Activated T-cell treated with anti-CD3 and anti-CD28 coated beads for 24 hours (primary cell): ENCODE results near the gene TGOLN2.

Source experiments
- DNase-seq: peaks from one replicate; pipeline ENCODE4 v3.0.0-alpha.2; 2020; ENCODE audit warnings: low read depth

Gene TGOLN2

DNA sequence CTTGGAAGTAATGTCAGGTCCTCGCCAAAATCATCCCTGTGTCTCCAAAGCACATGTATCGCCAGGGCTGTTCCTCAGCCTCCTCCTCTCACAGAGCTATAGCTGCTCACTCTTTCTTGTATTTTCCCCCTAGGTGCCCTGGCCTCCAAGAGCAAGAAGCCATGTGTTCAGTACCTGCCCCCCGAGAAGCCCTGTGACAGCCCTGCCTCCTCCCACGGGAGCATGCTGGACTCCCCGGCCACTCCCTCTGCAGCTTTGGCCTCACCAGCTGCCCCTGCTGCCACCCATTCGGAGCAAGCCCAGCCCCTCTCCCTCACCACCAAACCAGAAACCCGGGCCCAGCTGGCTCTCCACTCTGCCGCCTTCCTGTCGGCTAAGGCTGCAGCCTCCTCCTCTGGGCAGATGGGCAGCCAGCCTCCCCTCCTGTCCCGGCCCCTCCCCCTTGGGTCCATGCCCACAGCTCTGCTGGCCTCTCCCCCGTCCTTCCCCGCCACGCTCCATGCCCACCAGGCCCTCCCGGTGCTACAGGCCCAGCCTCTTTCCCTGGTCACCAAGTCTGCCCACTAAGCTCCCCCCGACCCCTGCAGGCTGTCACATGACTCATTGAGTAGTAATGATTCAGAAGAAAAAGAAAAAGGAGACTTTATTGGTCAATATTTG lies 18.8 kb downstream of the TGOLN2 start:
- no peak for DNase-seq

DNA sequence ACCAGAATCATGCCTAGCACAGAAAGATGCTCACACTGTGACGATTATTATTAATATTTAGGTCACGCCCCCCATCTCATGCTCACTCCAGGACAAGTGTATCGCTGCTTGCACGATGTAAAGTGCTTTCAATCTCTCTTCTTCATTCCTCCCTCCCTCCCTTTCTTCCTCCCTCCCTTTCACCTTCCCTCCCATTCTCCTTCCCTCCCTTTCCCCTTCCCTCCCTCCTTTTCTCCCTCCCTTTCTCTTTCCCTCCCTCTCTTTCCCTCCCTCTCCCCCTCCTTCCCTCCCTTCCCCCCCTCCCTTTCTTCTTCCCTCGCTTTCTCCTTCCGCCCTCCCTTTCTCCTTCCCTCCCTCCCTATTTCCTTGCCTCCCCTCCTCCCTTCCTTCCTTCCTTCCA lies 19.6 kb downstream of the TGOLN2 start:
- DNase-seq, result no peak

DNA sequence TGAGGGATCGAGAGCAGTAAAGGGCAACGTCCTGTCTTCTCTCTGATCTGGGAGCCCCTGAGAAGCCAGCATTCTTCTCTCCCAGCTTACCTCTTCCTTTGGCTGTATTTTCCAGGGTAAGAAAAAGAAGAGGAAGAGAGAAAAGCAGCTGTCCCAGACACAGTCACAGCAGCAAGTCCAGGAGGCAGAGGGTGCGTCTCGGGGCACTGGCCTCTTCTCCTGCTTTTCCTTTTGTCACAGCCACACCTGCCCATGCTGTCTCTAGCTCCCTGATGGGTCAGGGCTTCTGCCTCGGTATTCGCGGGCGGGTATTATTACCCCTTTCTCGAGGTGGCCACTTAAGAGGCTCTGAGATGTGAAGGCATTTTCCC lies 20.3 kb downstream of the TGOLN2 start:
- no peak for DNase-seq

DNA sequence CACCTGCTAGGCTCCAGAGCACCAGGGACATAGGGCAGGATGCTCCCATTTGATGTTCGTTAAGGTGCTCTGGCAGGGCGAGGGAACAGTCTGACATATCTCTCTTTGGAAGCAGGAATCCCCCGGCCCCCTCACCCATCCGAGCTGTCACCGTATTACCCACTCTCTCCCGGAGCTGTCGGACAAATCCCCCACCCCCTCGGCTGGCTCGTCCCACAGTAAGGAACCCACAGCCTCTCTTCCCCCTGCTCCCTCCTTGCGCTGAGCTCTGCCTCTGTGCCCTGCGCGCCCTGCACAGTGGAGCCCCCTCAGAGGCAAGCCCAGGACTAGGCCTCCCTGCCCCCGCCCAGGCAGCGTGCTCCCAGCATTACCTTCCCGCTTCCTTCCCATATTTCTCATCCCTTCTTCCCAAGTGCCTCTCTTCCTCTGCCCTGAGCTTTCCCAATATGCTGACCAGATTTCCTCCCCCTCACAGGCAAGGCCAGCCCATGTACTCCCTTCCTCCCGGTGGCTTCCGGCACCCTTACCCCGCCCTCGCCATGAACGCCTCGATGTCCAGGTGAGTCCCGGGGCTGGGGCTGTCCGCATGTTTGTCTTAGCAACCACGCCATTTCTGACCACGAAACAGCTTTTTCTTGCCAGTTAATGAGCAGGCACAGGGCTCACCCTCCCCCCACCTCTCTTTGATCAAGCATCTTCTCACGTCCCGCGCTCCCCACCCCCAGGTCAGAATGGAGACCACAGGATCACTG lies 23.8 kb downstream of the TGOLN2 start:
- no peak for DNase-seq

DNA sequence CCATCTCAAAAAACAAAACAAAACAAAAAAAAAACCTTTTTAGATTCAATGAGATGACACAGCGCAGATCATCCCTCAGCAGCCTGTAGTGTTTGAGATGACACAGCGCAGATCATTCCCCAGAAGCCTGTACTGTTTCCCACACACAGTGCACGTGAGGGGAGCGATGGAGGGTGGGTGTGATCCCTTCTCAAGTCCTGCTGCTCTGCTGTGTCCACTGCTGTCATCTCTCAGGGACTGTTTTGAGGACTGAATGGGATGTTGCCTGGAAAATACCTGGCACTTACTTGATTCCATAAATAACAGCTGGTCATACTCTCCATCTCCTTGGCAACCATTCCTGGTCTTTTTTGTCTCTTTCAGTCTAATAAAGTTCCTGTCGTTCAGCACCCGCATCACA lies 25.7 kb downstream of the TGOLN2 start:
- DNase-seq, result no peak

DNA sequence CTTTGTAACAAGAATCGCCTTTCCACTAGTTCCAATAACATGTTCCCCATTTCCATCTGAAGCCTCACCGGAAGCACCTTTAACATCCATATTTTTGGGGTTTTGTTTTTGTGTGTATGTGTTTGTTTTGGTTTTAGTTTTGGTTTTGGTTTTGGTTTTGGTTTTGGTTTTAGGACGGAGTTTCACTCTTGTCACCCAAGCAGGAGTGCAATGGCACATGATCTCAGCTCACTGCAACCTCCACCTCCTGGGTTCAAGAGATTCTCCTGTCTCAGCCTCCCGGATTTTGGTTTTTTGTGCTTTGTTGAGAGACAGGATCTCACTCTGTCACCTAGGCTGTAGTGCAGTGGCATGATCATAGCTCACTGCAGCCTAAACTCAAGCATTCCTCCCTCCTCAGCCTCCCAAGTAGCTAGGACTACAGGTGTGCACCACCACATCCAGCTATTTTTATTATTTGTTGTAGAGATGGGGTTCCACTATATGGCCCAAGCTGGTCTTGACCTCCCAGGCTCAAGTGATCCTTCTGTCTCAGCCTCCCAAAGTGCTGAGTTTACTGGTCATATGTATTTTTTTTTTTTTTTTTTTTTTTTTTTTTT lies 36.3 kb downstream of the TGOLN2 start:
- DNase-seq, result no peak

DNA sequence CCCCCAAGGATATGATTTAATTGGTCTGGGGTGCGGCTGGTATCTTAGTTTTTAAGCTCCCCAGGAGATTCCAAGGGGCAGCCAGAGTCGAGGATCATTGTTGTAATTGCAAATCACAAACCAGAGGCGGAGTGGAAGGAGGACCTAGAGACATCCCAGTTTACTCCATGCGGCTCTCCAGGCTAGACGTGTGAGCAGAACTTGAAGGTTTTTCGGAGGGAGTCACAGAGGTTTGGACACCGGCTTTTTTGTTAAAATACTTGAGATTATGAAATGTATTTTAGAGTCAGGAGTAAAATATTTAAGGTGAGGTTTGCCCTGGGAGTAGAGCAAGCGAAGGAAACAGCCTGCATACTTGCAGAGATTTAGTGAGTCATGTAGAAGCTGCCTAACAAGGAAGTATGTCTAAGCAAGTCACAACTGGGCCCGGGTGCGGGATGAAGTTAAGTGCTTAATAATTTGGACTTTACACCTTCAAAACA lies 39.5 kb downstream of the TGOLN2 start:
- no peak for DNase-seq

DNA sequence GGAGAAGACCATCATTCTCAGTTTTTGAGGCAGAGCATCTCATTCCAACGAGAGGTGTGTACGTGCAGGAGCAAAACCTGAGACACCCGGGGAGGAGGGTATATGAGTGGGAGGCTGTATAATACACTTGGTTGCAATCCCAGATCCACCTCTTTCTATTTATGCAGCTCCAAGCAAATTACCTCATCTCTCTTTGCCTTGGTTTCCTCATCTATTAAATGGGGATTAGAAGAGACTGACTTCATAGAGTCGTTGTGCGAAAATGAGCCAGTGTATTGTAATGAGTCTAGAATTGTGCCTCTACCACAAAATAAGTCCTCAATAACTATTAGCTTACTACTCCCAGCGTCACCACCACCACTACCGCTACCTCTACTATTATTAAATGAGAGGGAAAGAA lies 40.1 kb downstream of the TGOLN2 start:
- DNase-seq, result no peak

DNA sequence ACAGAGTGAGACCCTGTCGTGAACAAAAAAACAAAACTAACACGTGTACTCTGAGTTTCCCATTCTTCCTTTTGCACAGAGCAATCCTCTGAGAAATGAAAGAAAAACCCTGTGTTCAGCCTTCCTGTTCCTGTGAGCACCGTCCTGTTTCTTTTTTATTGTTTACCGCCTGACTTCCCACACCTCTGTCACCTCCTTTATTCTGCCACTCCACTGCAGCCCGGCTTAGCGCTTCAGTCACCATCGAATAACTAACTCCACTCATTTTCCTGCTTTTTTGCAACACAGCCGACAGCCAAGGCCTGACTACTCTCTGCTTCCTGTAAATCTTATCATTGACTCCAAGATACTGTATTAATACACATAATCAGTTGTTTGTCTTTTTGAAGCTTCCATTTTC lies 40.9 kb downstream of the TGOLN2 start:
- DNase-seq, result no peak

DNA sequence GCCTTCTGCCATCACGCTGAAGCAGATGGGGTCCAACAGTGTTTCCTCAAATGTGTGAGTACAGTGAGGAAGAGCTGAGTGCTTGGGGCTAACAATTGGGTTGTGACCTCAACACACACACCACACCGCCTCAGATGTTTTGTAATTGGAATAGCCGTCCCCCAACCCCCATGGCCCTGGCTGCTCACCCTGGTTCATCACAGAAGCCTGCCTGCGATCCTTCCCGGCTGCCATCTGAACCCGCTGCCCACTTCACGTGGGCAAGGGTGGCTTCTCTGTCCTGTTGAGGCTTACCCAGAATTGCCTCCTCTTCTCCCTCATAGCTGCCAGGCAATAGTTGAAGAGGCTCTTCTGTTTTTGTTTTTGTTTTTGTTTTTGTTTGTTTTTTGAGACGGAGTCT lies 44.1 kb downstream of the TGOLN2 start:
- no peak for DNase-seq

DNA sequence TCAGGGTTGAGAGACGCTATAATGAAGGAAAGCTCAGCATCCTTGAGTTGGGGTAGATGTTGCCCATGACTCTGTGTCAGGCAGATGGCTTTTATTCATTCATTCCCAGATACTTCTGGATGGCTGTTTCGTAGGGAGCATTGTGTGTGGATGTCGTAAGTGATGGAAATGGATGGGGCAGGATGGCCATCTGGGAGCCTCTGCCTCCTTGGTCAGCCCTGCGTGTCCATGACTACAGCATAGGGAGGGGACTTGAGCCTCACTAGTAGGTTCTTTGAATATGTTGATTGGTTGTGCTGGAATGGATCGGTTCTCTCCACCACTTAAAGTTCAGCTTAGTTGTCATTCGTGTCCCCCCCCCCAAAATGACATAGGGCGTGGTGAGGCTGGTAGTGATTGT lies 44.9 kb downstream of the TGOLN2 start:
- no peak for DNase-seq

DNA sequence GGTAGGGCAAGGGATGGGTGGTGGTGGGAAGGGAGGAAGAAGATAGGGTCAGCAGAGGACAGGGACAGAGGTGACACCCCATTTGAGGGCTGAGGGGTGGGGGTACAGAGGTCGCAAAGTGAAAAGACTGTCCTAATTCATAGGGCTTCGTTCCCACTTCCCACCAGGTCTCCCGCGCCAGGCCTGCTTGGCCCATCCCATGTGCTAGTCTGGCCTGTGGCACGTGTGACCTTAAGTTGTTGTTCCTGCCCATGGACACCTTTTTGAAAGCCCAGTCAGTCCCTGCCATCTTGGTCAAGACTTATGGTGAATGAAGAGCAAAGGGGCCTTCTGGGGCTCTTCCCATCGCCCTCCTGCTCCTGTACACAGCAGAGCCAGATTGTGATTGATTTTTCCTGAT lies 46.2 kb downstream of the TGOLN2 start:
- DNase-seq, result no peak

DNA sequence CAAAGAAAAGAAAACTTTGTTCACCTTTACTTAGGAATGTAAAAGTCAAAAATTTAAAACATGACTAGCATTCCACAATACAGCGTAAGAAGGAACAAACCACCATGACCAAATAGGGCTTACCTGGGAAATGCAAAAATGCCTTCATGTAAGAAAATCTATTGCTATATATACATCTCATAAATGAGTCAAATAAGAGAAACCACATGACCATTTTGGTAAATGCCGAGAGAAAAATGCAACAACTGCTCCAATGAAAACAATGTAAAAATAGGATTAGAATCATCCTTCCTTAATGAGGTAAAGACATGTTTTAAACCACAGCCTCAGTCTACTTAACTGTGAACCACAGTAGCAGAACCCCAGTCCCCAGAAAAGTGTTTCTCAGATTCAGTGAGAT lies 49.4 kb downstream of the TGOLN2 start:
- no peak for DNase-seq

DNA sequence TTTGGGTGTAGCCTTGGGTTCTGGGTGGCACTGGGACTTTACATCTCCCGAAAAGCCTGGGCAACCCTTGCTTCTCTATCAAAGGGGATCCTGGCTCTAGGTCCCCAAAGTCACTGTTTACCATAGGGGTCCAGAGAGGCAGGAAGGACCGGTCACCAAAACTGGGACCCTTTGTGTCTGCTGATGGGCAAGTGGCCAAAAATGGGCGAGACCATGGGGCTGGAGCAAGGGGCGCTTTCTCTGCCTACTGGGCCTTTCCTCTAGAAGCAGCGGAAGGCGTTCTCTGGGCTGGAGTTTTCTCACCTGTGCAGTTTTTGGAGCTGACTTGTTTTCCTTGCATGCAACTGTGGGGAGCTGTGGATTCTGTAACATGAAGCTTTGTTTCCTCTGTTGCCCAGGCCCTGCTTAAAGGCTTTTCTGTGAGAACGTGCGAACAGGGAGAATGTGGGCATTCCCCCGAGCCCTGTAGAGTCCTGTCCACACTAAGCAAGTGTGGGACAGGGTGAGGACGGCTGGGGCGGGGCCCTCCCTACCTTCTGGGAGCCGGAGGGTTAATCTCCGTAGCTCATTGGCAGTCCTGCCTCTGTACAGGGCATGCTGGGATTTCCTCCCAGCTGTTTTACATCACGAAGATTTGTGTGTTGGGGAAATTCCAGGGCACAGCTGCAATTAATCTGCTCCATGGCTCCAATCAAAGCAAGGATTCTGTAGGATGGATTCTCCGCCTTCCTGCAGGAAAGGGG lies 50.2 kb downstream of the TGOLN2 start:
- no peak for DNase-seq

DNA sequence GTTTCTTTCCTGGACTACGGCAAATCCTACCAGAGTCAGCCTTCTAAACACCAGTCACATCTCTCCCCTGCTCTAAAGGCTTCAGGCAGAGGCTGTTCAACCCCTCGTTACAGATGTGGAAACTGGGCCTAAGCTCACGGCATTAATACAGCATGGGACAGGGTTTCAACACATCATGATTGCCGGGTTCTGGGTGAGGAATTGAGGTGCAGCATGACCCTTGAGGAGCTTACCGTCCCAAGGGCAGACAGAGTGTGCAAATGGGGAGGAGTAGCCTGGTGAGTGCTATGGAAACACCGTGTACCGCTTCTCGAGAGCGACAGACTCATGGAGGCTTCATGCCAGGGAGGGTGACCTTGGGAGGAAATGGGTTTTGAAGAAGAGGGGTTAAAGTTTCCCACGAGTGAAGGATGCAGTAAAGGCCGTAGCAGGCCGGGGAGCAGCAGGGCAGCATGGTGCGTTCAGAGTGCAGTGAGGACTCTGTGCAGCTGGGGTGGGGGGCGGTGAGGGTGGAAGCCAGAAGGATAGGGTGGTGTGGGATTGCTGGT lies 51.1 kb downstream of the TGOLN2 start:
- DNase-seq, result no peak

DNA sequence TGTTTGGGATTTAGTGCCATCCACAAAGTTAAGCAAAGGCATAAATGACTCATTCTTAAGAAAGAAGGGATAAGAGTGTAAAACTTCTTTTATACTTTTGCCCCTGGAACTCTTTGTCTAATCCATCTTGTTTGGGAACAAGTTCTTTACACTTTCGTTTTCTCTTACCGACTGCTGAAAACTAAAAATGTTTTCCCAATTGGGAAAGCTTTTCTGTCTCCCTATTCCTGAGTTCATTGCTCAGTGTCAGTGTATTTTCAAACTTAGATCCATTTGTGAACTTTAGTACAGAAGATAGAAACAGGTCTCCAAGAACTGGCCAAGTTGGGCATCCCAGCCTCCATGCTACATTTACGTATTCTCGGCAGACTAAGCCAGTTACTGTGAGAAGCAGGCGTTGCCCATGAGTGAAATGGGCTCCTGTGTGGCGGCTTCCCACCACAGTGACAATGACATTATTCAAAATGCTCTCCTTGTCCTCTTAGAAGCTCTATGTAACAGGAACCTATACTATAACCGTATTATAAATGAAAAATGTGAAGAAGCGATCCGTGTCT lies 51.7 kb downstream of the TGOLN2 start:
- no peak for DNase-seq

DNA sequence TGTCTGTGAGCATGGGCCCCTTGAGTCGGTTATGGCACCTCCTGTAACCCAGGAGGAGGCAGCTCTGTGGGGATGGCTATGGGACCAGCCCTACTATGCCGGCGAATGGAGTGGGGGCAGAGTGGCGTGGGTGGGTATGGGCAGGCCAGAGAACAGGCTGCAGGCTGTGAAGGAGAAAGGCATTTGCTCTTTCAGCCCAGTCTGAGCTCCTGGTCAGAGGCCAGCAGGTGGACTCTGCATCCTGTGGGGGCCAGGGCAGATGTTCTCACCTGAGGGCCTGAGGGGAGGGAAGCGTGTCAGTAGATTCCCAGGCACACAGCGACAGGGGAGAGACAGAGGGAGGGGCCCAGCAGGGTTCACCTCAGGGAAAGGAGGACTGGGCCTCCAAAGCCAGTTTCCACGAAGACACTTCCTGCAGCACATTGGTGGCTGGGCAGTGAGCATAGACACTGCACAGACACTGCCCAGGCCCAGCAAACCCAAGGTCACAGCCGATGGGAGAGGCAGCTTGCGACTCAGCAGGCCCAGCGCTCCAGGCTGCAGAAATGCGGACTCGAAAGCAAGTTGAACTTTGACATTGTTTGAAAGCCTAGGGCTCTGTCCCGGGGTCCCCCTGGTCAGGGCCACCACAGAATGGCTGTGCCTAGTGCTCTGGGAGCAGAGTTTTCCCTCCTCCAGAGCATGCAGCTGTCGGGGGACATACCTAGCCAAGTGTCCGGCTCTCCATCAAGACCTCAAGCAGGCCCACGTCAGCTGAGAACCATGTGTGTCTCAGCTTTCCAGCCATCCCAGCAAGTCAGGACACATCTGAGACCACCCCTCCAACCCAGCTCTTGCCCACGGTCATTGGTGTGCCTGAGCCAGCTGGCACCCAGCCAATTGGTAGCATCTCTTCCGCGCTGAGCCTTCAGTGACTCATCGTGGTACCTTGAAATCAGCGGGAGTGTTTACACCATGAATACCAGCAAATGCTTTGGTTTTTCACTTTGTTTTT lies 53.8 kb downstream of the TGOLN2 start:
- no peak for DNase-seq

DNA sequence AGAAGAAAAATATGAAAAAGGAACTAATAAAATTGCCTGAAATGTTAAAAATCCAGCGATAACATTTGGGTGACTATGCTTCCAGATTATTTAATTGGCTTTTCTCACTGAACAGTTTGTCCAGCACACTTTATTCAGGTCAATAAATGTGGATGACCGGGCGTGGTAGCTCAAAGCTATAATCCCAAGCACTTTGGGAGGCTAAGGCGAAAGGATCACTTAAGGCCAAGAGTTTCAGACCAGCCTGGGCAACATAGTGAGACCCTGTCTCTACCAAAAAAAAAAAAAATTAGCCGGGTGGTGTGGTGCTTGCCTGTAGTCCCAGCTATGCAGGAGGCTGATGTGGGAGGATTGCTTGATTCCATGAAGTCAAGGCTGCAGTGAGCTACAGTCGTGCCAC lies 55.4 kb downstream of the TGOLN2 start:
- DNase-seq, result no peak

DNA sequence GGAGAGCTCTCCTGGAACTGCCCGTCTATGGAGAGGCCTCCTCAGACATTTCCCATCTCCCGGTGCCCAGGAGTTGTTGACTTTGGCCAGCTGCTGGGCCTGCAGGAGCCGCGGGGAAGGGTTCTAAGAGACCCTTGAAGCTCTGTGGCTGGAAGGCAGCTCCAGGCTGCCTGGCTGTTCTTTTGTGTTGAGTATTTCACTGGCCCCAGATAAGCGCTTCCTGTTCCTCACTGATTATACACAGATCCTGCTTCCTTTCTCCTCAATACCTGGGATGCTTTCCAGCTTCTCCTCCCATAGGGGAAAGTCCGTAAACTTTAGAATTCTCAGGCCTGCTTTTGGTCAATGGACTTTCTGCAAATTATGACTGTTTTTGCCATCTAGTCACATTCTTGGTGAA lies 57.8 kb downstream of the TGOLN2 start:
- DNase-seq, result no peak
